AG09319 (cell line): ENCODE measurements around the gene HBG2.
"Not testable (repeated sequence)": the region's sequence is repeated elsewhere in the genome, so short reads cannot be mapped to it uniquely, and the experiment has no call there.

Experiments used
- DNase-seq: peaks from one replicate; pipeline ENCODE4 v3.0.0-alpha.2; 2010; ENCODE audit warnings: low read depth; ENCODE audit errors: extremely low read depth
- CTCF ChIP-seq: IDR thresholded peaks from 2 replicates; pipeline ENCODE4 v1.5.1; 2011; ENCODE audit warnings: low read depth, mild to moderate bottlenecking, inconsistent platforms, low read length, moderate library complexity

HBG2 gene

GRCh38 chr11:5269715-5270147 is 15.2 kb upstream of the HBG2 start, which contains the start of gene HBE1:
Gene HBE1 (minus strand): TSS chr11:5269945. CDS start chr11:5269890, 55 bp downstream.
- no peak for TF ChIP-seq CTCF
- DNase-seq, result no peak

GRCh38 chr11:5267033-5267563 is 12.5 kb upstream of the HBG2 start:
- TF ChIP-seq CTCF, result no peak
- no peak for DNase-seq

- DNase-seq, result no peak
- no peak for TF ChIP-seq CTCF
These were observed 12.0 kb upstream of the HBG2 start for GRCh38 chr11:5266609-5267008.

GRCh38 chr11:5265832-5266231 is 11.3 kb upstream of the HBG2 start:
- TF ChIP-seq CTCF, result no peak
- DNase-seq, result no peak

GRCh38 chr11:5258543-5259262 is 4.1 kb upstream of the HBG2 start:
- no peak for DNase-seq
- TF ChIP-seq CTCF, result no peak

- DNase-seq, result no peak
- TF ChIP-seq CTCF, result no peak
These were observed 2.7 kb upstream of the HBG2 start for GRCh38 chr11:5257296-5257695.

- DNase-seq, result not testable (repeated sequence)
These were observed 558 bp downstream of the HBG2 start for GRCh38 chr11:5254023-5254422.

GRCh38 chr11:5253440-5253839 is 1.1 kb downstream of the HBG2 start:
- DNase-seq, result not testable (repeated sequence)
